ACHN (cell line): ENCODE results near the gene TMEM191C.
"Not testable (repeated sequence)": the region's sequence is repeated elsewhere in the genome, so short reads cannot be mapped to it uniquely, and the experiment has no call there.

Experiments used
- DNase-seq: peaks from one replicate; pipeline ENCODE4 v3.0.0-alpha.2; 2015
- in situ Hi-C: cut with HindIII; loops from 2 replicates; pipeline ENCODE4 v1.10.0; 2017; ENCODE audit warnings: low sequenced_read_pairs, low pct_ligation_motif_present, low pct_unique_long_range_greater_than_20kb

TMEM191C gene

DNA sequence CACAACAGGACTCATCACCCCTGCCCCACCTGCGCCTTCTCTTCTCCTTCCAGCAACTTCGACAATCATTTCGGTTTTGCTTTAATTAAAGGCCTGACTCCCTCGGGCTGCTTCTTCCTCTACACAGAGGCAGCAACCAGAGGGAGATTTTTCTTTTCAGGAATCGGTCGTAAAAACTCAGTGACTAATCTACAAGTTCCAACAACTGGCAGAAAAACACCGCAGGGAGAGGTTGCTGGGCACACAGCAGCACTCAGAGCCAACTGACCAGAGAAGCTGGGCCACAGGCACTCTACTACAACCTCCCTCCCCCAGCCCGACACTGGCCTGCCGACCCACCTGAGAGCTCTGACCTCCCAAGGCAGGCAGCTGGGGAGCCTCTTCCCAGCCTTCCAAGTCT, 48.0 kb downstream of the TMEM191C start:
- in situ Hi-C loops, DNase-seq: not testable (repeated sequence)

DNA sequence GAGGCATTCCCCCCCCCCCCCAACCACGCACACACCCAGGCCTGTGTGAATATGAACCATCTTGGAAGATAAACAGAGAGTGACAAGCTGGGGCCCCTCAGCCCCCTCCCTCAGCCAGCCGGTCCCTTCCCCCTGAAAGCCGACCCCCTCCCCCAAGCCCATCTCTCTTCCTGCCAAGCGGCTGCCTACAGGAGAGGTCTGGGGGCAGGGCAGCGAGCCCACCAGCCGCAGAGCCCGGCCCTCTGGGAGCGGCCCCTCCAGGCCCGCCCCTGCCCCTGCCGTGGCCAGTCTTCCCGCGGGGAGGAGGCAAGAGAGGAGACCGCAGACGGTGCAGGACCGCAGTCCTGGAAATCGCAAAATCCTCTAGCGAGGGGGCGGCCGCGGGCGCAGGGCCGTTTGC, 49.3 kb downstream of the TMEM191C start:
- in situ Hi-C loops, DNase-seq: not testable (repeated sequence)

DNA sequence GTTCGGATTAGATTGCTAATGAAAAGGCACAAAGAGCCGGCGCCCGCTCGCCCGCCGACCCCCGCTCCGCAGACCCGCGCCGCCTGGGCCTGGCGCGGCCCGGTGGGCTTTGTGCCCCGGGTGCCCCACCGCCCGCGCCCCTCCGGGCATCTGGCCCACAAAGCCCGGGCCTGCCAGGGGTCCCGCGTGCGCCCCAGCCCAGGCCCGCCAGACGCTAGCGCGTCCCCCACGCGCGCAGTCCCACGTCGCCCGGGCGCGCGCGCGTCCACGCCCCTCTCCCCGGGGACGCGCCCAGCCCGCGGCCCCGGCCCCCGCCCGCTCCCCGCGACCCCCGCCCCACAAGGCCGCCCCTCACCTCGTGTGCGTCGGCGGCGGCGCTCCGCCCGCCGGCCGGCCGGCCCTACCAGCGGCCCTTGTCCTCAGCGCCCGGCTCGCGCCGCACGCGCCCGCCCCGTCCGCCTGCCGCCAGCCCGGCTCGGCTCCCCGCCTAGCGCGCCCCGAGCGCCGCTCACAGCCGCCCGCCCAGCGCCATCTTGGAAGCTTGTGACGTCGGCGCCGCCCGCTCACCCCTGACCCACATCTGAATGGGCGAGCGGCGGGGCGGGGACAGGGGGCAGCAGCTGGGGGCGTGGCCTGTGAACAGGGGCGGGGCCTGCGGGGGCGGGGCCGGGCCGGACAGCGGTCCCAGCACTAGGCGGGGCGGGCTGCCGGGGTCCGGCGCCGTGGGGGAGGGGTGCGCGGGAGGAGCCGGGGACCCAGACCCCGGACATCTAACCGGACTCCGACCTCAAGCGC, 50.0 kb downstream of the TMEM191C start:
- DNase-seq, in situ Hi-C loops: not testable (repeated sequence)
